CD4-positive, alpha-beta T cell treated with Interferon alpha-2 for 1 hour (primary cell): Measurements from ENCODE around the gene EPB41L4A.
A peak's percentile ranks its signal among the peaks of the same experiment; 100 is the strongest.

ENCODE experiments used
- DNase-seq, 2 donors: peaks; one replicate each; pipeline ENCODE4 v3.0.0-alpha.2; 2020 to 2022

Gene EPB41L4A

GRCh38 chr5:112201141-112201540, 217.9 kb downstream of the EPB41L4A start:
- DNase-seq: no peak

- no peak for DNase-seq
These were observed 218.9 kb downstream of the EPB41L4A start for GRCh38 chr5:112200131-112200530.

GRCh38 chr5:112196584-112196983, 222.5 kb downstream of the EPB41L4A start:
- DNase-seq: no peak

- no peak for DNase-seq
These were observed 223.2 kb downstream of the EPB41L4A start for GRCh38 chr5:112195924-112196323.

- DNase-seq: no peak
These were observed 226.2 kb downstream of the EPB41L4A start for GRCh38 chr5:112192866-112193265.

- no peak for DNase-seq
These were observed 227.0 kb downstream of the EPB41L4A start for GRCh38 chr5:112192072-112192471.

- no peak for DNase-seq
These were observed 229.7 kb downstream of the EPB41L4A start for GRCh38 chr5:112189391-112189790.

GRCh38 chr5:112186401-112186990, 232.6 kb downstream of the EPB41L4A start:
- DNase-seq: peak in 1 of 2 donors; percentile 26

GRCh38 chr5:112183874-112184273, 235.2 kb downstream of the EPB41L4A start:
- no peak for DNase-seq

GRCh38 chr5:112183103-112183711, 235.9 kb downstream of the EPB41L4A start:
- no peak for DNase-seq

- no peak for DNase-seq
These were observed 239.8 kb downstream of the EPB41L4A start for GRCh38 chr5:112179290-112179689.

- DNase-seq: peak; percentile 16 to 61
These were observed 244.0 kb downstream of the EPB41L4A start for GRCh38 chr5:112174959-112175594.

GRCh38 chr5:112165897-112166737, 253.0 kb downstream of the EPB41L4A start:
- no peak for DNase-seq

- DNase-seq: no peak
These were observed 253.7 kb downstream of the EPB41L4A start for GRCh38 chr5:112165399-112165798.

GRCh38 chr5:112163435-112163834, 255.6 kb downstream of the EPB41L4A start:
- no peak for DNase-seq

- DNase-seq: no peak
These were observed 257.7 kb downstream of the EPB41L4A start for GRCh38 chr5:112161392-112161748.

- DNase-seq: peak; percentile 87 to 95
These were observed 258.3 kb downstream of the EPB41L4A start for GRCh38 chr5:112160652-112161391.

GRCh38 chr5:112159435-112159834, 259.6 kb downstream of the EPB41L4A start:
- DNase-seq: no peak

GRCh38 chr5:112156211-112156610, 262.9 kb downstream of the EPB41L4A start:
- no peak for DNase-seq

- DNase-seq: no peak
These were observed 264.0 kb downstream of the EPB41L4A start for GRCh38 chr5:112154940-112155686.

GRCh38 chr5:112149727-112150126, 269.4 kb downstream of the EPB41L4A start:
- DNase-seq: no peak
